Occipital lobe (tissue), 2 donors: ENCODE data around the gene ZNF574. TPM values are rescaled to one million over a fixed set of nuclear protein-coding genes. Genes with fewer than 3 reads are reported as not detected.

Source experiments
- DNase-seq: peaks from one replicate; lab custom pipeline; 2025; lab: John Stamatoyannopoulos, UW
- total RNA-seq: library from RNA; depleted of rRNA; stranded (reverse); fragments of >200 nt; gene quantifications from one replicate; pipeline ENCODE4 v1.2.3, GENCODE V29; 2014

ZNF574 gene
- total RNA-seq, 1 donor from 2014 or later, result 11.1 TPM

GRCh38 chr19:42079886-42080763 is 4.2 kb downstream of the ZNF574 start:
- DNase-seq, result no peak

GRCh38 chr19:42080764-42081375 is 4.9 kb downstream of the ZNF574 start:
- no peak for DNase-seq

GRCh38 chr19:42081584-42082203 is 5.7 kb downstream of the ZNF574 start:
- no peak for DNase-seq

DNA sequence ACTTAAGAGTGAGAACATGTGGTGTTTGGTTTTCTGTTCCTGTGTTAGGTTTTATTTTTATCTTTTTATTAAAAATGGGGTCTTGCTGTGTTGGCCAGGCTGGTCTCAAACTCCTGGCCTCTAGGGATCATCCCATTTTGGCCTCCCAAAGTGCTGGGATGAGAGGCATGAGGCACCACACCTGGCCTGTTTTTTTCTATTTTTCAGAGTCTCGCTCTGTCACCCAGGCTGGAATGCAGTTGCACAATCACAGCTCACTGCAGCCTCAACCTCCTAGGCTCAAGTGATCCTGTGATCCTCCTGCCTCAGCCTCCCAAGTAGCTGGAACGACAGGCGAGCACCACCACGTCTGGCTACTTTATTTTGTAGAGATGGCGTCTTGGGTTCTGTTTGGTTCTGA is 7.6 kb downstream of the ZNF574 start:
- no peak for DNase-seq

- no peak for DNase-seq
Observed at GRCh38 chr19:42086188-42086736, 10.3 kb downstream of the ZNF574 start.

DNA sequence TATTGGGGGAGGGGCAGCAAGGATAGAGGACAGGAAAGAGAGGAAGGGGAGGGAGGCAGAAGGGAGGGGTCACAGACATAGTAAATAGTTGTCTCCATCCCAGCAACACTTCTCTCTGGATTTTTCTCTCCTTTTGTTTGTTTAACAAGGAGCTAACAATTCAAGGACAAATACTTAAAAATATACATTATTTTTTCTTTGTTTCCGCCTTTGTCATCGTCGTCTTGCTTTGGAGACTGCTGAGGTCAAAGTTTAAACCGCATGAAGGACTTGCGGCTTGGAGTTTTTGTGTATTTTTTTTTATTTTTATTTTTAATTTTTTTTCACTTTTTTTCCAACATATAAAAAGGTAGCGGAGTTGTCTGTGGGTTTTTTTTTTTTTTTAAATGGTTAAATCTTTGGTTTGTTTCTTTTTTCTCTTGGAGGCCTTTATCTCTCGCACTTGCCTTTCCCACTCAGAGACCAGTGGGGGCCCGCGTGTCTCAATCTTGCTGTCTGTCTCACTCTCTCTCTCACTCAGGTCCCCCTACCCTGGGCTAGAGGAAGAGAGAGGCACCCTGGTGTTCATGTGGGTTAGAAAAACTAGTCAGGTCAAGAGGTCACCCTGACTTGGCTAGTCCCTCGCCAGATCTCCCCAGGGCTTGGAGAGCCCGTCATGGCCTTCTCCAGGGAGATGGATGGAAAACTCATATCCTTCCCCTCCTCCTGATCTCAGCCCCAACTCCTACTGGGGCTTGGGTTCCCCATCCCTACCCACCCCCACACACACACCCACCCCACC is 11.0 kb downstream of the ZNF574 start:
- DNase-seq, result no peak

DNA sequence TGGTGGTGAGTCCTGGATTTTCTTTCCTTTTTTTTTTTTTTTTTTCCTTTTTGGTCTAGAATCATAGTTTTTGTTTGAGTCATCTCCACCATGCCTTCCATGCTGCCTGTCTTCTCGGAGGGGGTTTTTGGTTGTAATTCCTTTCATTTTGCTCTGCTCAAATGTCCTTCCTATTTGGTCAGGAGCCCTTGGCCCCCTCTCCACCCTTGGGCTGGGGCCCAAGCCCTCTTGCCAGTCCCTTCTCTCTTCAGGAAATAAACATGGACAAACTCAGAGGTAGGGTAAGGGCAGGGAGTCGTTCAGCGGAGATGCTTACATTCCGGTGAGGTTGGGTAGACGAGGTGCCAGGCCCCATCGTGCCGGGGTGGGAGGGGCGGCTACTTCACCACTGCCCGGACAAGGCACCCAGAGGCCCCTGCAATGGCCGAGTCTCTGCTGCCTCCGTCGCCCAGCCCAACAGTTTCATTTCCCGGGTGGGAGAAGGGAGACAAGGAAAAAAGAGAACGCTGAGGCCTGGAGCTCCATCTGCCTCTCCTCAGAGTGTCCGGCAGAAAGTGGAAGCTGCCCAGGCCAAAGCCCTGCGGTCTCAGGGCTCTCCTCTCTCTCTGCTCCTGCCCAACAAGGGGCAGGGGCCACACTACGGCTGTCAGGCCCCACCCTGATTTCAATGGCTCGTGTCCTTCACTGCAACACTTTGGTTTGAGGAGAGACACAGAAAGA is 12.7 kb downstream of the ZNF574 start:
- no peak for DNase-seq

DNA sequence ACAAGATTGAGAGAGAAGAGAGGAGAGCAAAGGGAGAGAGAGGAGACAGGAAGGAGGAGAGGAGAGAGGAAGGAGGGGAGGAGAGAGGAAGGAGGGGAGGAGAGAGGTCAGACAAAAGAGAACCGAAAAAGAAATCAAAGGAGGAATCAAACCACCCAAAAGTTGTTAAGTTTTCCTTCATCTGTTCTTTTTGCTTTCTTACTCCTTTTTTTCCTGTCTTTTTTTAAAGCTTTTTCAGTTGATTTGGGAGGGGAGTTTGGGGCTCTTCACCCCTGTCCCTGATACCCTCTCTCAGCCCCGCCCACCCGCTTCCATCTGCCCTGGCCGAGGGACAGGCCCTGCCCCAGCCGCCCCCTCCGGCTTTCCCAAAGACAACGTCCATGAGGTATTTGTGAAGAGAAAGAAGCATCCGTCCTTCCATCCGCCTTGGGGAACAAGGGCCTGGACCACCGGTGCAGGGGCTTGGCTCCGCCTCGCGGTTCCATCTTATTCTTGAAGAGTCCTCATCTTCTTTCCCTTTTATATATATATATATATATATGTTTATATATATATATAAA is 13.3 kb downstream of the ZNF574 start:
- no peak for DNase-seq

- no peak for DNase-seq
Observed at GRCh38 chr19:42089772-42090171, 13.8 kb downstream of the ZNF574 start.

DNA sequence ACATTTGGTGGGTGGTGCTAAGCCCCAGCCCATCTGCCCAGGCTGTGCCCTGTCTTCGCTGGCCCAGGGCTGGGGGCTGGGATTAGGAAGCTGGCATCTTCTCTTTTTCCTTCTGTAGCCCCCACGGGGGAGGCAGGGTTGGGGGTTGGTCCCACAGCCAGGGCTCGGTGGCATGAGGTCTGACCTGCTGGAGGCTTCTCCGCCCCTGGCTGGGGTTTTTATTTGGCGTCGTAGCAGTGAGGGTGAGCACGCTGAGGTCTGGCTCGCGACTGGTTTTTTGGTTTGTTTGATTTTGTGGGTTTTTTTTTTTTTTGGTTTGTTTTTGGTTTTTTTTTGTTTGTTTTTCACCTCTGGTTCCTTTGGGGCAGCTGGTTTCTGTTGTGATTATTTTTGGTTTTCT is 14.7 kb downstream of the ZNF574 start:
- DNase-seq, result no peak

DNA sequence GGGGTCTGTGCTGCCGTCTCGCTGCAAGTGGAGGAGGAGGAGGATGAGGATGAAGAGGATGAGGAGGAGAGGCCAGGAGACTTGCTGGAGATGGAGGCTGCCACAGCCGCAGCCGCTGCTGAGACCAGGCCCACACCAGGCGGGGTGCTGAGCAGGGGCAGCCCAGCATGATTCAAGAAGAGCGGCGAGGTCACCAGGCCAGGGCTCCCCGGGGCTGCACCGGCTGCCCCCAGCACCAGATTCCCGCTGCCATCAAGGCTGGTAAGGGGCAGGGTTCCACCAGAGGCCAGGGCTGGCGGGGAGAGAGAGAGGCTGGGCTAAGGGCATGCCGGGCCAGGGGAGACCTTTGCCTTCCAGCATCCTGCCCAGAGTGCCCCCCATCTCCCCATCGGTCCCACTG is 15.3 kb downstream of the ZNF574 start:
- DNase-seq, result no peak

DNA sequence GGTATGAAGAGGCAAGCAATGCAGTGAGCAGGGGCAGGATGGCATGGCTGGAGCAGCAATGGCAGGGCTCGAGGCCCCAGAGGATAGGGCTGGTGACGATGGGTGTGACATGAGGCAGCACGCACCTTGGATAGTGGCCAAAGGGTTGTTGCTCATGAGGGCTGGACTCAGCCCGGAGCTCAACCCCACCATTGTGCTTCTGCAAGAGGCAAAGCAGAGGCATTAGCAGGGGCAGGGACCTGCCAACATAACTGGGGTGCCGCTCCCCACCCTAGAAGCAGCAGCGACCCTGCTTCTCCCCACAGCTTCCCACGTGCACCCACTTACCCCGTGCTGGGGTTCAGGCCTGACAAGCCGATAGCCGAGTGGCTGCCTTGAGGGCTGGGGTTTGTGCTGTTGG is 15.8 kb downstream of the ZNF574 start:
- no peak for DNase-seq

GRCh38 chr19:42092350-42092749 is 16.4 kb downstream of the ZNF574 start:
- no peak for DNase-seq

GRCh38 chr19:42093505-42093904 is 17.5 kb downstream of the ZNF574 start:
- no peak for DNase-seq

DNA sequence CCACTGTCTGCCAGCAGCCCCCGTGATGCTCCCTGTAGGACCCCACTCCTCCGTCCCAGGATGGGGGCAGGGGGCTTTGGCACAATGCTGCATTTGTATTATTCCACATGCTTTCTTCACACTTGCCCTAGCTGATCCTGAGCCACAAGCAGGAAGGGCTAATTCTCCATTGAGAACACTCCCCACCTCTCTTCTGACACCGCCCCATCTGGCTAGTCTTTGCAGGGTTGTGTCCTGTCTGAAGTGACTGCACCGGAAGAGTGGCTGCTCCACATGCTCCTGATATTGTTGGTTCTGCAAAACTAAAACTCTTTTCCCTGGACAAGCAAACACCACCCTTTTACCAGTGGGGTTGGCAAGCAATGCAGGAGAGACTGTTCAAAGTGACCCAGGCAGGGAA is 18.0 kb downstream of the ZNF574 start:
- no peak for DNase-seq

DNA sequence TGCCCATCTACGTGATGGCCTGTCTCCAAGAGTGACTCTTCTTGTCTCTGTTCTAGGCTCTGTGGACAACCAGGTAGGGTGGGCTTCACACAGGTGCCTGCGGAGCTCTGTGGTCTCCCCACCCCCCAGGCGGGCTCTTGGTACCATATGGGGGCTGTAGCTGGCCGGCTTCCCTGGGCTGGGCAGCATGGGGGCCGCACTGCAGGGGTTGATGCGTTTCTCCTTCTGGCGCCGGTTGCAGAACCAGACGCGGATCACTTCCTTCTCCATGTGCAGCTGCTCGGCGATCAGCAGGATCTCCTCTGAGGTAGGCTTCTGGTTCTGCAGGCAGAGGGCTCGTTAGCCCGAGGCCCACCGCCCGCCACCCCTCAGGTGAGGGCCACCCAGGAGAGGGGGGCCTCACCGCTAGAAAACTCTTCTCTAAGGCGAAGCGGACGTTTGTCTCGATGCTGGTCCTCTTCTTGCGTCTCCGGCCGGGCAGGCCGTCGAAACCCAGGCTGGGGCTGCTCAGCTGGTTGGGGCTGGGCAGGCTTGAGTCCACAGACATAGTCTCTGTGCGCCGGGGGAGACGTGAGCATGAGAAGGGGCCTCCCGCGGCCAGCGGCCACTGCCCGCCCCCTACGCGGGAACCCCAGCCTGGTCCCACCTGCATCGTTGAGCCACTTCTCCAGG is 19.3 kb downstream of the ZNF574 start:
- DNase-seq, result no peak

- no peak for DNase-seq
Observed at GRCh38 chr19:42095814-42096230, 19.9 kb downstream of the ZNF574 start.

- DNase-seq, result no peak
Observed at GRCh38 chr19:42096255-42096837, 20.4 kb downstream of the ZNF574 start.

GRCh38 chr19:42097461-42097860 is 21.5 kb downstream of the ZNF574 start:
- no peak for DNase-seq

GRCh38 chr19:42098781-42099180 is 22.8 kb downstream of the ZNF574 start:
- no peak for DNase-seq
